Measurements from ENCODE around the gene GLB1L2.
"Not testable (repeated sequence)": the region's sequence is repeated elsewhere in the genome, so short reads cannot be mapped to it uniquely, and the experiment has no call there.

Gene GLB1L2, protein sequence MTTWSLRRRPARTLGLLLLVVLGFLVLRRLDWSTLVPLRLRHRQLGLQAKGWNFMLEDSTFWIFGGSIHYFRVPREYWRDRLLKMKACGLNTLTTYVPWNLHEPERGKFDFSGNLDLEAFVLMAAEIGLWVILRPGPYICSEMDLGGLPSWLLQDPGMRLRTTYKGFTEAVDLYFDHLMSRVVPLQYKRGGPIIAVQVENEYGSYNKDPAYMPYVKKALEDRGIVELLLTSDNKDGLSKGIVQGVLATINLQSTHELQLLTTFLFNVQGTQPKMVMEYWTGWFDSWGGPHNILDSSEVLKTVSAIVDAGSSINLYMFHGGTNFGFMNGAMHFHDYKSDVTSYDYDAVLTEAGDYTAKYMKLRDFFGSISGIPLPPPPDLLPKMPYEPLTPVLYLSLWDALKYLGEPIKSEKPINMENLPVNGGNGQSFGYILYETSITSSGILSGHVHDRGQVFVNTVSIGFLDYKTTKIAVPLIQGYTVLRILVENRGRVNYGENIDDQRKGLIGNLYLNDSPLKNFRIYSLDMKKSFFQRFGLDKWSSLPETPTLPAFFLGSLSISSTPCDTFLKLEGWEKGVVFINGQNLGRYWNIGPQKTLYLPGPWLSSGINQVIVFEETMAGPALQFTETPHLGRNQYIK

DNA sequence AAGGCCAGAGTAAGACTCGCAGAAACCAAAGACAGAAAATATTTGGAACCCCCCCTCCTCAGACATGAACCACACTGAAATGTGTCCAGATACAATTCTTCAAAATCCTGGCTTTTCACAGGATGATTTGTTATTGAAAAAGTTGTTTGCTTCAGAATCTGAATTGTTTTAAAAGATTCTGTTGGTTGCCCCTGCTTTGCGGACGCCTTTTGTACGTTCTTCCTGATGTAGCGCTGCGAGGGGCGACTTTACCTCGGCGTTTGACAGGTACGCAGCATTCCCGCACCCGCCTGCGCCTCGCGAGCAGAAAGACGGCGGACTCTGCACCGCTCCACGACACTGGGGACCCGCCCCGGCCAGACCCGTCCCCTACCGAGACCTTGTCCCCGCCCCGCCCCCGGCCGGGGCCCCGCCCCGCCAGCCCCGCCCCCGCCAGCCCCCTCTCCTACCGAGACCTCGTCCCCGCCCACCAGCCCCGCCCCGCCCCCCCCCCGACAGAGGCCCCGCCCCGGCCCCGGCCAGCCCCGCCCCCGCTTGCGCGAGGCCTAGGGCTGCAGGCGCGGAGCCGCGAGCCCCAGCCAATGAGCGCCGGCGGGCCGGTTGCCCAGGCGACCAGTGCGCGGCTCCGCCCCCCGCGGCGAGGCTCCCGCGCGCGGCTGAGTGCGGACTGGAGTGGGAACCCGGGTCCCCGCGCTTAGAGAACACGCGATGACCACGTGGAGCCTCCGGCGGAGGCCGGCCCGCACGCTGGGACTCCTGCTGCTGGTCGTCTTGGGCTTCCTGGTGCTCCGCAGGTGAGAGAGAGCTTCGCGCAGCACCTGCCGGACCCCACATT lies at the start of gene GLB1L2:
TSS of gene GLB1L2 (plus strand) at position 635 of the 835 bp plus-strand sequence. CDS start at position 709, 74 bp downstream.
- DNase-seq: peak; percentile 28 to 90 (median 80)
- intact Hi-C loops (cut with DNase I): no loop called here

DNA sequence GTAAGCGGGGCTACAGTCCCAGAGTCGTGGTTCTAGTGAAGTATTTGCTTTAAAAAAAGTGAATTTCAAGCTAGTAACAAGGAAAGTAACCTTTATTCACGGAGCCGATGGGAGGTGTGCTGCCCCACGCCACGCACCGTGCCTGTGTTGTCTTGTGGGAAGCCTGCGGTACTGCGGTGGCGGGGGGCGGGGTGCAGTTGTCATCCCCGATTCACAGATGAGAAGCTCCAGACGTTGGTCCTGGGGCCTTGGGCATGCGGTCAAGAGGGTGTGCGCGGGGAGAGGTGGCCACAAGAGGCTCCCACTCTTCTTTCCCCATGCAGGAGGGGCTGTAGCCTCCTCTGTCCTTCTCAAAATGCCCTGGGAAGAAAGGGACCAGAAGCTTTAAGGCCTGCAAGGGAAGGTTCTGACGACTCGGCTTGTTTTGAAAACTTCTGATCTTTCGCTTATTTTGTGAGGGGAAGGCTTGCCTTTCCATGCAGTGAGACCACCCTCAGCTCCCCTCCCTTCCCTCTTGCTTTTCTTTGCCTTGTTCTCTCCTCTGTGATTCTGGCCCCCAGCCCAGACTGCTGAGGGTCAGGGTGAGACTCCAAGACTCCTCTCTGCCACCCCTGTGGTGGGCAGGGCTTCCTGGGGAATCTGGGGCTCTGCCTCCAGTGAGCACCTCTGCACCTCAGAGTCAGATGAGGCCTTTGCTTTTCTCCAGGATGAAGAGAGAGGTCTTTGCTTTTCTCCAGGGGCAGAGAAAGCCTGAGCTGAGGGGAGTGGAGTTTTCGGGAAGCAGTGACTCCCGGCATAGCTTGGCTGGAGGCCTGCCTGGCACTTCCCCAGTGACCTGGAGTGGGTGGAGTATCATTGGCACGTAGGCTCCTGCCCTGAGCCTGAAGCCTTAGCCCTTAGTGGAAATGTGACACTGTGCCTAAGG lies 49.4 kb upstream of the GLB1L2 start:
- peak in 1 of 42 donors; percentile 18 for DNase-seq
- intact Hi-C loops (cut with DNase I): no loop called here

DNA sequence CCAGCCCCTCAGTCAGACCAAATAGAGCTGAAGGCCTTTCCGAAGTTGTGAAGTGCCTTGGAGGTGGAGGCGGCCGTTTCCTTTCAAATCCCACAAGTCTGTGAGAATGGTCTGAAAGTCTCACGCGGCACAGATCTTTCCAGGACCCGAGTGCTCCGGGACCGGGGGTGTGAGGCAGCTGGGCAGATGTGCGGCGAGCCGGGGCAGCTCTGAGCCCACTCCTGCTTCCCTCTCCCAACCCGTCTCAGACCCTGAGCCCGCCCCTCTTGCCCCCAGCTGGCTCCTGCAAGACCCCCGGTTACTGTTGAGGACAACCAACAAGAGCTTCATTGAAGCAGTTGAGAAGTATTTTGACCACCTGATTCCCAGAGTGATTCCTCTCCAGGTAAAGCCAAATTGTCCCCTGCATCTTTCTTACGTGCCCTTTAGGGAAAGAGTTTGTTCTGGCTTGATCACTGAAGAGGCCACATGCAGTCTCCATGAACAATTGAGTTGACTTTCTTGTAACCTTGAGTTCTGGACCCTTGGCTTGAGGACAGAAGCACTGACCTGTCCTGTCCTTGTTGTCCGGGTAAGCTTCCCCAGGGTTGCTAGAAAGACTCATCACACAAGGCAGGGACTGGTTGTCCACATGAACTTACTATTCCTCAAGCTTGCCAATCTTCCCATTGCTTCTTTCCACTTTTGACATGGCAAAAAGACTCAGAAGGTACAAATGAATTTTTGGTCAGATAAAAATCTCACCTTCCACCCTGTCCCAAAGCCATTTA lies 48.1 kb upstream of the GLB1L2 start:
- peak in 1 of 42 donors; percentile 22 for DNase-seq
- intact Hi-C loops (cut with DNase I): no loop called here

DNA sequence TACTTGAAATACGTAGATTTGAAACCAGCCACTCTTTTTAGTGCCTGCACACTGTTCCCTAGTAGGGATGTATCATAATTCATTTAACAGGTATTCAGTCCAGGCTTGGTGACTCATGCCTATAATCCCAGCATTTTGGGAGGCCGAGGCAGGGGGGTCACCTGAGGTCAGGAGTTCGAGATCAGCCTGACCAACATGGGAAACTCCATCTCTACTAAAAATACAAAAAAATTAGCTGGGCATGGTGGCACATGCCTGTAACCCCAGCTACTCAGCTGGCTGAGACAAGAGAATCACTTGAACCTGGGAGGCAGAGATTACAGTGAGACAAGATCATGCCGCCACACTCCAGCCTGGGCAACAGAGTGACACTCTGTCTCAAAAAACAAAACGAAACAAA lies 47.4 kb upstream of the GLB1L2 start:
- intact Hi-C loops (cut with DNase I): not testable (repeated sequence)
- DNase-seq: peak in 1 of 42 donors; percentile 10

DNA sequence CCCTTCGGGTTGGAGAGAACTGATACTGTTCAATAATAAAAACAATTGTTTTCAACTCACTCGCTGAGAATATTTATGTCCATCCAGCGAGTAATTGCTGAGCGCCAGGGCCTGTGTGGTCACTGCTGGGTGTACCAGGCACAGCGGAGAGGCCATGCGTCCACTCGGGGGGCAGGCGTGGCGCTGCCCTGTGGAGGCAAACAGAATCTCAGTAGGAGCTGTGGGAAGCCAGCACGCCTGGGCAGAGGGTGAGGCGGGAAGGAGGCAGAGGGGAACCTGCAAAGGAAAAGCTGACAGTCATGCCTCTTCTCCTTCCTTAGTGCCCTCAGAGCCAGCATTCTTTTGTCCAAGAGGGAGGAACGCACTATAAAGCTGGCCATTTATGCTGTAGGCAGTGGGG lies 44.2 kb upstream of the GLB1L2 start:
- DNase-seq: peak in 1 of 42 donors; percentile 39
- intact Hi-C loops (cut with DNase I): no loop called here

DNA sequence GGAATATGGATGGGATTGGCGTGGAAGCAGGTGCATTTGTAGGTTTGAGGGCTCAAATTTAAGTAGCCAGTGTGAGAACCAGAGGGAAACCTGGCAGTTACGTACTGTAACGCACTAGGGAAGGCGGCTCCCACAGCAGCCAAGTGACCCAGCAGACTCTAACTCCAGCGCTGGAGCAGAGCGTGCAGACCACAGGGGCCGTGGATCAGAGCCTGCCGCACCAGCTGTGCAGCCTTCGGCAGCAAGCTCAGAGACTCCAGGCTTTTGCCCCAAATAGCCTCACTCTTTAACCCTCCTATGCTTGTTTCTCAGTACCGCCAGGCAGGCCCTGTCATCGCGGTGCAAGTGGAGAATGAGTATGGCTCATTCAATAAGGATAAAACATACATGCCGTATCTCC lies 43.3 kb upstream of the GLB1L2 start:
- intact Hi-C loops (cut with DNase I): no loop called here
- peak in 1 of 42 donors; percentile 16 for DNase-seq

DNA sequence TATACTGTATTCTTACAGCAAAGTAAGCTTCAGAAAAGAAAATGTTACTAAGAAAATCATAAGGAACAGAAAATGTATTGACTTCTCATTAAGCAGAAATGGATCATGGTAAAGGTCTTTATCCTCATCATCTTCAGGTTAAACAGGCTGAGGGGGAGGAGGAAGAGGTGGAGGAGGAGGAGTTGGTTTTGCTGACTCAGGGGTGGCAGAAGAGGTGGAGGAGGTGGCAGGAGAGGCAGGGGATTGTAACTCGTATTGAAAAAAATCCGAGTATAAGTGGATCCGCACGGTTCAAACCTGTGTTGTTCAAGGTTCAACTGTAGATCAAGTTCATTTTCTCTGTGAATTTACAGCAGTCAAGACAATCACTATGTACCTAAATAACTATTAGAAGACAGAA lies 42.6 kb upstream of the GLB1L2 start:
- no peak for DNase-seq
- intact Hi-C loops (cut with DNase I): no loop called here

DNA sequence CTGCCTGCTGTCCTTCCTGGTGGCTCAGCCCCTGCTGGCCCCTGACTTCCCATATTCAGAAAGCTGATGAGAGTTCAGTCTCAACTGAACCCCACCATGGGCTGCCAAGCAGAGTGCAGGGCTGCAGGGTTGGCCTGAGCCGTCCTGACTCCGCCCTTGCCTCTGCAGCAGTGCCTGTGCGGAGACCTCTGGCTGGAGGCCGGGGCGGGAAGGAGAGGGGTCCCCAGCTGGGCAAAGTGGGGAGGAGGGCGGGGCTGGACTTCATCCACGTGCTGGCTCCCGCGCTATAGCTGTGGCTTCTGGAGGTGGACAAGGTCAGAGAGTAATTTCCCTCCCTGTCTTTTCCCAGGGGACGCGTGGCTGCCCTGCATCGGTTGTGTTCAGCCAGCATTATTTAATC lies 42.0 kb upstream of the GLB1L2 start:
- intact Hi-C loops (cut with DNase I): no loop called here
- DNase-seq: peak in 1 of 42 donors; percentile 33

DNA sequence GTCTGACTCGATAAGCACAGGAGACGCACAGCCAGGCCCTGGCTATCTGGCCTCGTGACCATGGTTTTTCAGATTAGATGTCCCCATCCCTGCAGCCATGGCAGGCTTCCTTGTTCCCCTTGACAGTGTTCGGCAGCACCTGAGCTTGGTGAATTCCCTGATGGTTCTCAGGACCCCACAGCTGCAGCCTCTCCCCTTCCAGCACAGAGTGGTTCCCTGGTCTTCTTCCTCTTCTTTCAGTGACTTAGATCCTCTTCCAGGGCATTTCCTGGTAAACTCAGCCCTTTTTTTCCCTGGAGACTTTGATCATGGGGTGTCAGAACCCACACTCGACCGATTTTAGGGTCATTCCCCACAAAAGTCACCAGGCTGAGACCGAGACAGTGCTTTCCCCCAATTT lies 41.1 kb upstream of the GLB1L2 start:
- DNase-seq: peak in 1 of 42 donors; percentile 18
- intact Hi-C loops (cut with DNase I): no loop called here

DNA sequence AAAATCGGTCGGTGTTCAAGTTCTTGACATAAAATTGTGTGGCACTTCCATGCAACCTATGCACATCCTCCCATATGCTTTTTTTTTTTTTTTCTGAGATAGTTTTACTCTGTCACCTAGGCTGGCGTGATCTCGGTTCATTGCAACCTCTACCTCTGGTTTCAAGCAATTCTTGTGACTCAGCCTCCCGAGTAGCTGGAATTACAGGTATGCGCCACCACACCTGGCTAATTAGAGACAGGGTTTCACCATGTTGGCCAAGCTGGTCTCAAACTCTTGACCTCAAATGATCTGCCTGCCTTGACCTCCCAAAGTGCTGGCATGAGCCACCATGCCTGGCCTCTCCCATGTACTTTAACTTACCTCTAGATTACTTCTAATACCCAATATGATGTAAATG lies 40.6 kb upstream of the GLB1L2 start:
- DNase-seq: peak in 1 of 42 donors; percentile 21
- intact Hi-C loops (cut with DNase I): no loop called here

DNA sequence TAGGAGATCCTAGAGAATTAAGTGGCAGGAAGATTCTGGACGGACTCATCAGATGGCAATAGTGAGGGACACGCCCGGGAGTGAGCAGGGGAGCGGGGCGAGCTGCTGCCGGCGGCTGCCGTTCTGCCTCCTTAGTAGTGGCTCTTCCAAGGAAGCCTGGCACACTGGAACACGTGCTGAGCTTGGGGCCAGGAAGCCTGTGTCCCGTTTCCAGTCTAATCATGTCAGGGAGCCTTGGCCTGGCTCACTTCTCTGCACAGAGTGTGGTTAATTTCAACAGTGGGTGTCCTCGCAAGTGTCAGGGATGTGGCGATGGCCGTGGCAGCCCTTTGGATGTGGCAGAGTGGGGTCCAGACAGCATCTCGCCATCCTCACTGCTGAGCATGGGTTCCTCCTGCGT lies 39.1 kb upstream of the GLB1L2 start:
- intact Hi-C loops (cut with DNase I): no loop called here
- DNase-seq: no peak

DNA sequence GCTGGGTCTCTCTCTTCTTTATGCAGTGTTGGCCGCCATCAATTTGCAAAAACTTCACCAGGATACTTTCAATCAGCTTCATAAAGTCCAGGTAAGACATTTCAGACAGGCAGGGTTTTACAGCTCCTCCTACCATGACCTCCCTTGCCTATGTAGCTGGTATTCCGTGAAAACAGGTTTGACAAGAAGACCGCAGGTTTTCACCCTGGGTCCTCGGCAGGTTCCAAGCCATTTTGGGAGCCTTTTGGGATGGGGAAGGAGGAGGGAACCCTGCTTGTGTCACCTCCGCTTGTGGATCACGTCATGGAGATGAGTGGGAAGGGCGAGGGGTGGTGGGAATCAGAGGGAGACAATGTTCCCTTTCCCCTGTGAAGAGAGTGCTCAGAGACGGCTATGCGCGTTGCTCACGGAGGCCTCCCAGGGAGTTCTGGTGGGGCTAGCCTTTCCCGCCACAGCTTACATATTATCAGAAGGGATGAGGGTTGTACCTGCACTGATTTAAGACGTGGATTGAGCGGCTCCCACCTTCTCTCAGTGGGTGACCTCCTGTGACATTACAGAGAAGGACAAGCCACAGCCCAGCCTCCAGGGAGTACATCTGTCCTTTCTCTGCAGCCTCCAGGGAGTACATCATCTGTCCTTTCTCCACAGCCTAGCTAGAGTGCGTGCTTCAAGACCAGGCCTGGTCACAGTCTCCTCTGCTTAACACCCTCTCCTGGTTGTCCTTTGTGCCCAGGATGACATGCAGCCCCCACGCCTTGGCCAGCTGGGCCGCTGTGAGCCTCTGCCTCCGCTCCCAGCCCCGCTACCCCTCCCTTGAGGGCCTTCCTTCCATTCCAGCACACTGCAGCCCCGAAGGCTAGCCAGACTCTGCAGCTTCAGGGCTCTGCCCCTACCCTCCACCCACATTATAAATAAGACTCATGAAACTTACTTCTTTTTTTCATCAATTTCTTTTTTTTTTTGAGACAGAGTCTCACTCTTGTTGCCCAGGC lies 38.4 kb upstream of the GLB1L2 start:
- no peak for DNase-seq
- intact Hi-C loops (cut with DNase I): no loop called here

DNA sequence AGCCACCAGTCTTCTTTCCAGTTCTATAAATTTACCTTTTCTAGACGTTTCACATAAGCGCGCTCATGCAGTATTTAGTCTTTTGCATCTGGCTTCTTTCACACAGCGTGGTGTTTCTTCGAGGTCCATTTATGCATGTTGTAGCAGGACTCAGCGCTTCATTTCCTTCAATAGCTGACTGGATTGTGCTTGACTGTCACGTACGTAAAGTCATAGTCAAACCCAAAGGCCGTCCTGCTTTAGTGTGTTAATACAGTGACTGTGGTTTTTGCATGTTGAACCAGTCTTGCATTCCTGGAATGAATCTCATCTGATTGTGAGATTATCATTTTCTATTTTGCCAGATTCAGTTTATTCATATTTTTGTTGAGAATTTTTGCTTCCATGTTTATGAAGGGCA lies 37.1 kb upstream of the GLB1L2 start:
- intact Hi-C loops (cut with DNase I): no loop called here
- DNase-seq: no peak

DNA sequence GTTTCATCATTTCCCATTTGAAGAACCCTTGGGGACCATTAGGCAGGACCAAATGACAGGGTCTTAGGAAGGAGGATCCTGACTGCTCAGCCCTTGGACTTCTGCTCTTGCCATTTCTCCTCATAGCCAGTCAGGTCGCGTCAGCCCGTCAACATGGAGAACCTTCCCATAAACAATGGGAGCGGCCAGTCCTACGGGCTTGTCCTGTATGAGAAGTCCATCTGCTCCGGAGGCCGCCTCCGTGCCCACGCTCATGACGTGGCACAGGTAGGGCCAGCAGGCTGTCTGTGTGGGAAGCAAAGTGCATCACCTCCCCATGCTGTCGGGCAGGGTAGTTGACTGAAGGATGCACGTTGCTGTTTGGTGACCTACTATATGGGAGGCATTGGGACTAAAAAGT lies 19.6 kb upstream of the GLB1L2 start:
- DNase-seq: no peak
- intact Hi-C loops (cut with DNase I): no loop called here

DNA sequence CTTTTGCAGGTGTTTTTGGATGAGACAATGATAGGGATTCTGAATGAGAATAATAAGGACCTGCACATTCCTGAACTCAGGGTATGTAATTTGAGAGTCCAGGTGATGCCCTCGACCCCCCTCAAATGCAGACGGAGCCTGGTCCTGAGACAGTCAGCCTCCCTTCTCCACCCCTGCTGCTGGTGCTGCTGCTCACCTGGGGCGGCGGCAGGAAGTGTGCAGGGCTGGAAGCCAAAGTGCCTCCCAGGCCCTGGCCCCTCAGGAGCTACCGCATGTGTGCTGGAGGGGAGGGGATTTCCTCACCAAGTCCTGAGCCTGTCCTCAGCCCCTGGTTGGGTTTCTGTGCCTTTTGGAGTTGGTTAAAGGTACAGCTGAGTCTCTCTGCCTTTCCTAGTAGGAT lies 19.0 kb upstream of the GLB1L2 start:
- intact Hi-C loops (cut with DNase I): no loop called here
- no peak for DNase-seq

DNA sequence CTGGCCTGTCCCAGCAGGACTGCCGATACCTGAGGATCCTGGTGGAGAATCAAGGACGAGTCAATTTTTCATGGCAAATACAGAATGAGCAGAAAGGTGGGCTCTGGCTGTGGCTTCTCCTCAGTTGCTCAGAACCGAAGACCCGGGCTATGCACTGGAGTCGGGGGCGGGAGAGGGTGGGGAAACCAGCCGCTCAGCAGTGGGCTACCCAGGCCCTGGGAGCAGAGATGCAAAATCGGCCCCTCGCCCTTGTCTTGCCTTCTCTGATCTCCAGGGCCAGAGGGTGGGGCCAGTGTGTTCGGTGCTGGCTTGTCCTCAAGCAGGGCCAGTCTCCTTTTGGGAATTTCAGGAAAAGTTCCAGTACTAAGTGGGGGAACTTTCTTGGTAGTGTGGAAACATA lies 18.4 kb upstream of the GLB1L2 start:
- intact Hi-C loops (cut with DNase I): no loop called here
- no peak for DNase-seq

Data from head of caudate nucleus (tissue), 42 donors.